Measurements from ENCODE around the gene FERMT1.
"Not testable (repeated sequence)": the region's sequence is repeated elsewhere in the genome, so short reads cannot be mapped to it uniquely, and the experiment has no call there.

The FERMT1 gene

GRCh38 chr20:6037082-6037481, 85.7 kb downstream of the FERMT1 start:
- Histone ChIP-seq H3K9ac (ENCODE audit: low read length) (no peak overlapping the region), H4K20me1 (ENCODE audit: low read depth, low read length) (no peaks in the 10 kb centered on the region), H3F3A (ENCODE audit: insufficient read depth) (no peaks in the 10 kb centered on the region), H3K9me2 (replicated peaks; ENCODE audit: insufficient read depth, low read length) (no peaks in the 10 kb centered on the region), H3K79me2 (ENCODE audit: insufficient read depth, low read length) (no peaks in the 10 kb centered on the region), H3K36me3 (ENCODE audit: low read length) (peaks cover 20% of the 10 kb centered on the region; the same call in 1 of the 2 replicates), H3K27me3 (ENCODE audit: low read length) (no peaks in the 10 kb centered on the region), H2AFZ (ENCODE audit: low read depth, low read length, severe bottlenecking) (no peak overlapping the region), H3K9me3 (ENCODE audit: insufficient read depth, low read length) (no peaks in the 10 kb centered on the region), H3K4me2 (ENCODE audit: low read depth, low read length, poor library complexity, severe bottlenecking) (no peak overlapping the region), H3K4me3 (ENCODE audit: insufficient read depth, low read length, poor library complexity, severe bottlenecking) (no peak overlapping the region), H3K27ac (ENCODE audit: low read depth, low read length) (no peak overlapping the region)
- TF ChIP-seq CTCF (IDR thresholded peaks at IDR 0.05; ENCODE audit: insufficient read depth, low read length, poor library complexity, severe bottlenecking) (no peak), EZH2phosphoT487 (conservative IDR thresholded peaks at IDR 0.05; ENCODE audit: low read length) (no peak)

- Histone ChIP-seq H3K27me3 (ENCODE audit: low read length) (no peaks in the 10 kb centered on the region), H2AFZ (ENCODE audit: low read depth, low read length, severe bottlenecking) (no peak overlapping the region), H4K20me1 (ENCODE audit: low read depth, low read length) (no peaks in the 10 kb centered on the region), H3K4me2 (ENCODE audit: low read depth, low read length, poor library complexity, severe bottlenecking) (no peak overlapping the region), H3K79me2 (ENCODE audit: insufficient read depth, low read length) (no peaks in the 10 kb centered on the region), H3K9me2 (replicated peaks; ENCODE audit: insufficient read depth, low read length) (no peaks in the 10 kb centered on the region), H3F3A (ENCODE audit: insufficient read depth) (no peaks in the 10 kb centered on the region), H3K4me3 (ENCODE audit: insufficient read depth, low read length, poor library complexity, severe bottlenecking) (no peak overlapping the region), H3K9ac (ENCODE audit: low read length) (no peak overlapping the region), H3K36me3 (ENCODE audit: low read length) (peaks cover 23% of the 10 kb centered on the region; the same call in 1 of the 2 replicates), H3K9me3 (ENCODE audit: insufficient read depth, low read length) (no peaks in the 10 kb centered on the region), H3K27ac (ENCODE audit: low read depth, low read length) (no peak overlapping the region)
- TF ChIP-seq EZH2phosphoT487 (conservative IDR thresholded peaks at IDR 0.05; ENCODE audit: low read length), result no peak
- TF ChIP-seq CTCF (IDR thresholded peaks at IDR 0.05; ENCODE audit: insufficient read depth, low read length, poor library complexity, severe bottlenecking), result no peak
Observed at GRCh38 chr20:6036213-6036612, 86.6 kb downstream of the FERMT1 start.

- no peak overlapping the region for H3K27ac ChIP-seq (ENCODE audit: low read depth, low read length)
- H3F3A ChIP-seq (ENCODE audit: insufficient read depth), result peaks cover 2% of the 10 kb centered on the region; the same call in 1 of the 2 replicates
- no peak overlapping the region for H3K4me2 ChIP-seq (ENCODE audit: low read depth, low read length, poor library complexity, severe bottlenecking)
- H3K9me3 ChIP-seq (ENCODE audit: insufficient read depth, low read length), result no peaks in the 10 kb centered on the region
- TF ChIP-seq CTCF (IDR thresholded peaks at IDR 0.05; ENCODE audit: insufficient read depth, low read length, poor library complexity, severe bottlenecking), result no peak
- no peak for TF ChIP-seq EZH2phosphoT487 (conservative IDR thresholded peaks at IDR 0.05; ENCODE audit: low read length)
- H2AFZ ChIP-seq (ENCODE audit: low read depth, low read length, severe bottlenecking), result no peak overlapping the region
- 0 out of 2 replicates have a peak, but pooled peaks cover 4% of the 10 kb centered on the region for H3K79me2 ChIP-seq (ENCODE audit: insufficient read depth, low read length)
- H3K9me2 ChIP-seq (replicated peaks; ENCODE audit: insufficient read depth, low read length), result no peaks in the 10 kb centered on the region
- no peaks in the 10 kb centered on the region for H4K20me1 ChIP-seq (ENCODE audit: low read depth, low read length)
- peaks cover 16% of the 10 kb centered on the region; the same call in 1 of the 2 replicates for H3K36me3 ChIP-seq (ENCODE audit: low read length)
- no peak overlapping the region for H3K9ac ChIP-seq (ENCODE audit: low read length)
- H3K27me3 ChIP-seq (ENCODE audit: low read length), result no peaks in the 10 kb centered on the region
- H3K4me3 ChIP-seq (ENCODE audit: insufficient read depth, low read length, poor library complexity, severe bottlenecking), result no peak overlapping the region
Observed at GRCh38 chr20:6034134-6034969, 88.5 kb downstream of the FERMT1 start.

- not testable (repeated sequence) for H3K9me2 ChIP-seq (replicated peaks; ENCODE audit: insufficient read depth, low read length); H2AFZ ChIP-seq (ENCODE audit: low read depth, low read length, severe bottlenecking); H3K4me3 ChIP-seq (ENCODE audit: insufficient read depth, low read length, poor library complexity, severe bottlenecking); H4K20me1 ChIP-seq (ENCODE audit: low read depth, low read length); H3F3A ChIP-seq (ENCODE audit: insufficient read depth); H3K9me3 ChIP-seq (ENCODE audit: insufficient read depth, low read length); H3K79me2 ChIP-seq (ENCODE audit: insufficient read depth, low read length); H3K4me2 ChIP-seq (ENCODE audit: low read depth, low read length, poor library complexity, severe bottlenecking); H3K9ac ChIP-seq (ENCODE audit: low read length); H3K27me3 ChIP-seq (ENCODE audit: low read length); H3K27ac ChIP-seq (ENCODE audit: low read depth, low read length)
- peaks cover 19% of the 10 kb centered on the region; the same call in 1 of the 2 replicates for H3K36me3 ChIP-seq (ENCODE audit: low read length)
Observed at GRCh38 chr20:6032907-6033306, 89.9 kb downstream of the FERMT1 start.
